HG03039 (cell line): ENCODE measurements around the gene PLXDC2.

ENCODE experiments used
- ATAC-seq: cut with Tn5 transposase; IDR thresholded peaks from one replicate; pipeline ENCODE4 v1.9.1; 2021; ENCODE audit warnings: mild to moderate bottlenecking, moderate library complexity; ENCODE audit not compliant: unreplicated experiment

Gene PLXDC2

DNA sequence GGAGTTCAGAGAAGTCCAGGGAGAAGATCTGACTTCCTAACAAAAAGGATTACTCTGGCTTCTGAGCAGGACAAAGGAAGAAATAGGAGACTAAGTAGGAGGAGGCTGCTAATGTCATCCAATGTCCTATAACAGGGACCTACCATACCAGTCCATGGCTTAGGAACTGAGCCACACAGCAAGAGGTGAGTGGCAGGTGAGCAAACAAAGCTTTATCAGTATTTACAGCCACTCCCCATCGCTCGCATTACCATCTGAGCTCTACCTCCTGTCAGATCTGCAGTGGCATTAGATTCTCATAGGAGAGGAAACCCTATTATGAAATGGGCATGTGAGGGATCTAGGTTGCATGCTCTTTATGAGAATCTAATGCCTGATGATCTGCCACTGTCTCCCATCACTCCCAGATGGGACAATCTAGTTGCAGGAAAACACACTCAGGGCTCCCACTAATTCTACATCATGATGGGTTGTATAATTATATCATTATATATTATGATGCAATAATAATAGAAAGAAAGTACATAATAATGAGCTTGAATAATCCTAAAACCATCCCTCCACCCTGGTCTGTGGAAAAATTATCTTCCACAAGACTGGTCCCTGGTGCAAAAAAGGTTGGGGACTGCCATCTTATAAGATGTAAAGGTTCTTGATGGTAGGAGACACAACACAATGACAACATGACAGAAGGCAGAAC lies 487.4 kb downstream of the PLXDC2 start:
- ATAC-seq = no peak

DNA sequence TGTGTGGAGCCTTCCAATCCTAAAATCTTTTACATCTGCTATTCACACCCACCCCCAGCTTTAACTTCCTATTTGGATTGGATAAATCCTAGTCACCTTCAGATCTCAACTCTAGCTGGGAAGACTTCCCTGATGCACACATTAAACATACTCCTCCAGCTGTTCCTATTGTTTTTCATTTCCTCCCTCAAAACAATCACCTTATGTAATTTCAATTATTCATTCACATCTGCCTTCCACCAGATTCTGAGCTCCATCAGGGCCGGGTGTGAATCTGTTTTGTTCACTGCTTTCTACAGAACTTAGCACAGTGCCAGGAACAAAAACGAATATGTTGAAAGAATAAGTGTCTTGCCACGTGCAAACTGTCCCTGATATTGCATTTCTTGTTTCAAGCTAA lies 497.4 kb downstream of the PLXDC2 start:
- no peak for ATAC-seq

DNA sequence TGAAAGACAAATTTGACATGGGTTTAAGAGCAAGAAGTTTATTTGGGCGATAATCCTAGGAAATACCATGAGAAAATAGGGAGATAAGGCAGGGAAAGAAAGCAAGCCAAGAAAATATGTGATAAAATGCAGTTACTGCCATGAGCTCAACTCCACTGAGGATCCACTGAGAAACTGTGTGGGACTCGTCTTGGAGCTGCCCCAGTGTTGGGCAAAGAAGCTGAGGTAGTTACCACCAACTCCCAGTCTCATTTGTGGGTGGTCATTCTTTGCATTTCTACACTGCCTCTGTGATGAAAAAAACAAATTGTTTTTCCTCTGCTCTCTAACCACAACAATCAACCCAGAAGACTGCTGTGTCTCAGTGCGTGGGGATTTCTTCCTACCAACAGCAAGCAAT lies 498.2 kb downstream of the PLXDC2 start:
- no peak for ATAC-seq

DNA sequence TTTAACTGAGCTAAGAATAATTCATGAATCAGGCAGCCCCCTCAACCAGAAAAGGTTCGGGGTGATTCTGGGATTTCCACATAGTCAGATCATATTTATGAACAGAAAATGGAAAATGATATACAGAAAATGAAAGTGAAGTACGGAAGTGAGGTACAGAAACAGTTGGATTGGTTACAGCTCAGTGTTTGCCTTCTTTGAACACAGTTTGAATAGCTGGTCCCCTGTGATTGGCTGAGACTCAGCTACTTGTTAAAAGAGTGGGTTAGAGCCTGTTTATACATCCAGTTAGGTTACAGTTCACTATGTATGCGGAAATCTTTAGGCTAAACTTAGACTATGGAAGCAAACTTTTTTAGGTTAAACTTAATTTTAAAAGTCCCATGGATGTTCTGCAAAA lies 511.7 kb downstream of the PLXDC2 start:
- ATAC-seq = no peak

DNA sequence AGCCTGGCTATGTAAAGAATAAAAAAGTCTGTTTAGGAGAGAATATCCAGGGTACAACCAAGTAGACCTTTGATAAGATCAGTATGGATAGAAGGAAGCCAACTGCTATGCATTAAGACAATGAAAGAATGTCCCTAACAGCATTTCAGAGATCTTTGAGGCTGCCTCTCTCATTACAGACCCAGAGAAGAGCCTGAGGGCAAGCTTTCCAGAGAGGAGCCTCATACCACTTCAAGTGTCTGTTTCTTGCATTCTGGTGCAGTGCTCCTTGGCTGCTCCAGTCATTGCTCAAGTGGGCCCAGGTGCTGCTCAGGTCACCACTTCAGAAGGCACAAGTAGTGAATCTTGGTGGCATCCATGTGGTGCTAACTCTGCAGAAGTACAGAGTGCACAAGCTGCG lies 514.0 kb downstream of the PLXDC2 start:
- no peak for ATAC-seq

DNA sequence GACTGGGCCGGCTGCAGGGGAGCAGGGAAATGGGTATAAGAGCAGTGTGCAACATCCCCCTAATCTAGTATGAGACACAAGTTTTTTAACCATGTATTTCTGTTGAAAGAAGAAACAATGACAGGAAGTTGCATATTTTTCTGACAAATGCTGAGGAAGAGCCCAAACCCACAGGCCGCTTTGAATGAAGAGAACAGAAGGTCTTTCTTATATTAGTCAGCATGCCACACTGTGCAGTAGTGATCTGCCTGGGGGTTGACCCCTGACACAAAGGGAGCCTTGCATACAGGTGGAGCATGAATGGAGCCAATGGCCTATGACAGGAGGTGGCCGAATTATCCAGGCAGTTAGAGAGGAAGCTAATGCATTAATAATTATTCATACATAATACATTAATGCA lies 518.3 kb downstream of the PLXDC2 start:
- no peak for ATAC-seq
